Epithelial cell of proximal tubule (primary cell): ENCODE data around the gene MCOLN2. TPM values are rescaled to one million over a fixed set of nuclear protein-coding genes. Genes with fewer than 3 reads are reported as not detected.

Experiments
- DNase-seq: peaks from one replicate; pipeline ENCODE4 v3.0.0-alpha.2; 2011; ENCODE audit warnings: low read depth
- H3K4me3 ChIP-seq: 2 replicates; pipeline ENCODE4 v1.5.1; 2011; ENCODE audit warnings: low read depth, mild to moderate bottlenecking, low read length
- total RNA-seq: library from RNA; depleted of rRNA; stranded (reverse); fragments of >200 nt; gene quantifications from 2 replicates; pipeline ENCODE4 v1.2.3, GENCODE V29; 2015
- TF ChIP-seq, protein P1 (sequence below): conservative IDR thresholded peaks from 2 replicates; pipeline ENCODE4 v1.5.1; 2012; ENCODE audit warnings: low read depth, mild to moderate bottlenecking, low read length

Gene MCOLN2
- total RNA-seq, 1 donor from 2014 or later = 3.5 TPM

- no peak overlapping the region for H3K4me3 ChIP-seq
- TF ChIP-seq, protein P1, sequence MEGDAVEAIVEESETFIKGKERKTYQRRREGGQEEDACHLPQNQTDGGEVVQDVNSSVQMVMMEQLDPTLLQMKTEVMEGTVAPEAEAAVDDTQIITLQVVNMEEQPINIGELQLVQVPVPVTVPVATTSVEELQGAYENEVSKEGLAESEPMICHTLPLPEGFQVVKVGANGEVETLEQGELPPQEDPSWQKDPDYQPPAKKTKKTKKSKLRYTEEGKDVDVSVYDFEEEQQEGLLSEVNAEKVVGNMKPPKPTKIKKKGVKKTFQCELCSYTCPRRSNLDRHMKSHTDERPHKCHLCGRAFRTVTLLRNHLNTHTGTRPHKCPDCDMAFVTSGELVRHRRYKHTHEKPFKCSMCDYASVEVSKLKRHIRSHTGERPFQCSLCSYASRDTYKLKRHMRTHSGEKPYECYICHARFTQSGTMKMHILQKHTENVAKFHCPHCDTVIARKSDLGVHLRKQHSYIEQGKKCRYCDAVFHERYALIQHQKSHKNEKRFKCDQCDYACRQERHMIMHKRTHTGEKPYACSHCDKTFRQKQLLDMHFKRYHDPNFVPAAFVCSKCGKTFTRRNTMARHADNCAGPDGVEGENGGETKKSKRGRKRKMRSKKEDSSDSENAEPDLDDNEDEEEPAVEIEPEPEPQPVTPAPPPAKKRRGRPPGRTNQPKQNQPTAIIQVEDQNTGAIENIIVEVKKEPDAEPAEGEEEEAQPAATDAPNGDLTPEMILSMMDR = no peak
- no peak for DNase-seq
These were observed 37.6 kb downstream of the MCOLN2 start for GRCh38 chr1:84959294-84959693.

DNA sequence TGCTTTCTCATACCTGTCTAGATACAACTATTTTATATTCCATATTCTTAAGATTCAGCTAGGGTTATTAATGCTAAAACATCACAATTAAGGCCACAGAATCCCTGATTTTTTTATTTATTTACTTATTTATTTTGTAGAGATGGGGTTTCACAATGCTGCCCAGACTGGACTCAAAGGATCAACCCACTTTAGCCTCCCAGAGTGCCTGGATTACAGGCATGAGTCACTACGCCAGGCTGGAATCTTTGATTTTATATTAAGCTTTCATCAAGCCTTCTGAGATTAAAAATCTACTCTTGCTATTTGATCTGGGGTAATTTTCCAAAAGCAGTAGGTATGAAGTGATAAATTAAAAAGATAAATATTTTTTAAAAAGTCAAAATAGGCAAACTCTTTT, 38.9 kb downstream of the MCOLN2 start:
- no peak for DNase-seq
- TF ChIP-seq, protein P1 = no peak
- no peak overlapping the region for H3K4me3 ChIP-seq

DNA sequence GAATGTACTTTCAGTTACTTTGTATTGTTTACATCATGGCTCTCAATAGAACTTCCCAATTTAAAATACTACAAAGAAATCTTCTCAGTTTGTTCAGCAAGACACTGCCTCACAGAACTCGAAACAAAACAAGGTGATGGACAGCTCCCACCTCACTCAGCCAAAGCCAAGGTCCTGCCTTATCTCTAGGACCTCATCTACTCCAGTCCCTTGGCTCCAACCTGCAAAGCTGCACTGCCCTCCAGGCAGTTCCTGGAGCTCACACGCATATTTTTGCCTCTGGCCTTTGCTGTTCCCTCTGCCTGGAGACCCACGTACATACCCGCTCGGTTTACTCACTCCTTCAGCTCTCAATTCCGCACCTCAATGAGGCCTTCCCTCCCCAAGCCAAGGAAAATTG, 40.3 kb downstream of the MCOLN2 start:
- no peak overlapping the region for H3K4me3 ChIP-seq
- no peak for DNase-seq
- TF ChIP-seq, protein P1 = no peak

- H3K4me3 ChIP-seq = no peak overlapping the region
- no peak for DNase-seq
- TF ChIP-seq, protein P1 = no peak
These were observed 40.8 kb downstream of the MCOLN2 start for GRCh38 chr1:84956097-84956496.

DNA sequence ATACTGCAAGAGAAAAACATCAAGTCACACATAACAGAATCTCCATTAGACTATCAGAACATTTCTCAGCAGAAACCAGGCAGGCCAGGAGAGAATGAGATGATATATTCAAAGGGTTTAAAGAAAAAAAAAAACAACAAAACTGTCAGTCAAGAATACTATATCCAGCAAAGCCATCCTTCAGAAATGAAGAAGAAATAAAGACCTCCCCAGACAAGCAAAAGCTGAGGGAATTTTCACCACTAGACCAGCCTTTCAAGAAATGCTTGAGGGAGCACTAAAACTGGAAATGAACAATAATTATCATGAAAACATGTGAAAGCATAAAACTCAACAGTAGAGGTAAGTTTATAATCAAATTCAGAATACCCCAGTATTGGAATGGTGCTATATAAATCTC, 47.2 kb downstream of the MCOLN2 start:
- DNase-seq = no peak
- no peak overlapping the region for H3K4me3 ChIP-seq
- TF ChIP-seq, protein P1 = no peak

- no peak overlapping the region for H3K4me3 ChIP-seq
- TF ChIP-seq, protein P1 = no peak
- DNase-seq = no peak
These were observed 49.1 kb downstream of the MCOLN2 start for GRCh38 chr1:84947536-84948410.

DNA sequence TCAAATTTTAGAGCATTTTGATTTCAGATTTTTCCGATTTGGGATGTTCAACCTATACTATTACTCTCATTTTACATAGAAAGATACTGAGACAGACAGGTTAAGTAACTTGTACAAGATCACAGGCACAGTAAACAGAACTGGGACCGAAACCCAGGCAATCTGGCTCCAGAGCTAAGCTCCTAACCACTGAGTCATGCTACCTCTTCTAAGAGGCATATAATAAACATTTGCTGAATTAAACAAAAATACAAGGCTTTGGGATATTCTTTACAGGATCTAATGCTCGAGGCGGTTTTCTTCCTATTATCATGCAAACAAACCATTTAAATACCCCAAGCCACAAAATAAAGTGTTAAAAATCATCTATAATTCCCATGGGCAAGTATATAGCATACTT, 50.3 kb downstream of the MCOLN2 start:
- TF ChIP-seq, protein P1 = no peak
- DNase-seq = no peak
- no peak overlapping the region for H3K4me3 ChIP-seq
